ENCODE data around the gene CLEC14A.

The CLEC14A gene

DNA sequence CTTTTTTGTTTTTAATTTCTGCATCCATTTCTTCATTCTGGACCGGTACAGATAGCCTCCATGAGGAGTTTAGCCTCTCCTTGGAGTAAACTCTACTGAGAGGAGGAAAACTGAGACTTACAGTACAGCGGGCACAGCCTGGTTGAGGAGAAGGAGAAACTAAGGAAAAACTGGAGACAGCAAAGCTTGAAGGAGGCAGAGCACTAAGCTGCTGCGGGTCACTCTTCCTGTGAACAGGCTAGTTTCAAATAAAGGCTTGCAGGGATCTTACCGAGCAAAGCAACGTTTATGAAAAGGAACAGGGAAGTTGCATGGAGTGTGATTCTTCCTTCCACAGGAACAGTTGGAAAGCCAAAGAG, 48.5 kb downstream of the CLEC14A start:
- intact Hi-C loops (cut with DNase I): loop anchor here (10.0 kb wide), 1 partner anchor 303 kb away; no protein-coding TSS in a partner anchor
- no peak for DNase-seq

DNA sequence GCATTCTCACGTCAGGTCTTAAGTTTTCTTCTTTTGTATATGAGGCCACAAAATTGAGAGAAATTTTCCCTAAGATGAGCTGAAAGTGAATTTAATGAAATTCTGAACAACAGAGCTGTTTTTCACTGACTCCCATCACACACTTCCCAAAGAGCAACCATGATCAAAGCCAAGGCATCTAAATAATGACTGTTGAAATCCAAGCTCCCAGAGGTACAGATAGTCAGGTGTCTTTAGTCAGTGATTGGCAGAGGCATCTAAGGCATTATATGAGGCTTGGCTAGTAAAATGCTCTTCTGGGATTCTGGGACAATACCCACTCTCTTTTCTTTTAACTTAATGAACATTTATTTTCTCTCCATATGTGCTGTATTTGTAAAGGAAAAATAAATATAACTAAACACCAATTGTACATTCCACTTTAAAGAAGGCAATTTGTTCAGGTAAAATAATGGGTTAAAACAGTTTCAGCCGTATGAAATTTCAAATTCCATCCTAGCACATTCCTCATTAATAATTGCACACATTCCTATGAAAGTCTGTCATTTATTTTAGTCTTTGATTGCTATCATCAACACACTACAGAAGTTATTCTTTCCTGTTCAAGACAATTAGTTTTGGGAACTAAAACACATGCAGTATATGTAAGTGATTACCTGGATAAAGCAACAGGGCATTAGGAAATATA, 49.1 kb downstream of the CLEC14A start:
- intact Hi-C loops (cut with DNase I): loop anchor here (10.0 kb wide), 1 partner anchor 302 kb away; no protein-coding TSS in a partner anchor

DNA sequence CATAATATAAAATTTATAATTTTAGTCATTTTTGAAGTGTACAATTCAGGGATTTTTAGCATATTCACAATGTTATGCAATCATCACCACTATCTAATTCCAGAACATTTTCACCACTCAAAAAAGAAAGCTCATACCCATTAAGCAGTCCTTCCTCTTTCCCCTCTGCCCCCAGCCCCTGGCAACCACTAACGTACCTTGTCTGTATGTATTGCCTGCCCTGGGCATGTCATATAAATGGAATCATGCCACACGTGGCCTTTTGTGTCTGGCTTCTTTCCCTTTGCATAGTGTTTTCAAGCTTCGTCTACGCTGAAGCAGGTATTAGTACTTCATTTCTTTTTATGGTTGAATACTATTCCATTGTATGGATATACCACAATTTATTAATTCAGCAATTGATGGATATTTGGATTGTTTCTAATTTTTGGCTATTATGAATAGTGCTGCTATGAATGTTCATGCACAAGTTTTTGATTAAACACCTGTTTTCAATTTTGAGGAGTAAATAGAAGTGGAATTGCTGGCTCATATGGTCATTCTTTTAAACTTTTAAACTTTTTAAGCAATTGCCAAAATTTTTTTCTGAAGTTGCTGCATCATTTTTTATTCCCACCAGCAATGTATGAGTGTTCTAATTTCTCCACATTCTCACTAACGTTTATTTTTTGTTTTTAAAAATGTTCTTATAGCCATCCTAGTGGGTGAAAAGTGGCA, 49.8 kb downstream of the CLEC14A start:
- no peak for DNase-seq
- intact Hi-C loops (cut with DNase I): loop anchor here (10.0 kb wide), 1 partner anchor 301 kb away; no protein-coding TSS in a partner anchor

More for the DNA sequence above, 49.1 kb downstream of the CLEC14A start:
- DNase-seq: no peak

DNA sequence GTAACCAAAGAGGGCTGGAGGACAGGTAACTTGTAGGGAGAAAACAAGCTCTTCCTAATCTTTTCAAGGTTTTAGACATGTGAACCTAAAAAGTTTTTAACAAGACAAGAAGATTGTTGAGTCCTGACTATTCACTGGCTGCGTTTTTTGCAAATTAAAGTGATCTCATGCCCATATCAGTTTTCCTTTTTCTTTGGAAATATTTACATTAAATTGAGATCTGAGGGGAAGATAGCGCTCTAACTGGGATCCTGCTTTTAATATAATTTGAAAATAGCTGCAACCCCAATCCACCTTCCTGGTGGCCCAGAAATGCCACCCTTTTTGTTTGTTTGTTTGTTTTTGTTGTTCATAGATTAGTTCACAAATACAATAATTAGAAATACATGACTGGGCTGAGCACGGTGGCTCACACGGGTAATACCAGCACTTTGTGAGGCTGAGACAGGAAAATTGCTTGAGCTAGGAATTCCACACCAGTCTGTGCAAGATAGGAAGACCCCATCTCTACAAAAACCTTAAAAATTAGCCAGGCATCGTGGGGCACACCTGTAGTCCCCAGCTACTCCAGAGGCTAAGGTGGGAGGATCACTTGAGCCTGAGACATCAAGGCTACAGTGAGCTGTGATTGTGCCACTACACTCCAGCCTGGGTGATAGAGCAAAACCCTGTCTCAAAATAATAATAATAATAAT, 50.6 kb downstream of the CLEC14A start:
- intact Hi-C loops (cut with DNase I): loop anchor here (10.0 kb wide), 1 partner anchor 300 kb away; no protein-coding TSS in a partner anchor
- DNase-seq: no peak

DNA sequence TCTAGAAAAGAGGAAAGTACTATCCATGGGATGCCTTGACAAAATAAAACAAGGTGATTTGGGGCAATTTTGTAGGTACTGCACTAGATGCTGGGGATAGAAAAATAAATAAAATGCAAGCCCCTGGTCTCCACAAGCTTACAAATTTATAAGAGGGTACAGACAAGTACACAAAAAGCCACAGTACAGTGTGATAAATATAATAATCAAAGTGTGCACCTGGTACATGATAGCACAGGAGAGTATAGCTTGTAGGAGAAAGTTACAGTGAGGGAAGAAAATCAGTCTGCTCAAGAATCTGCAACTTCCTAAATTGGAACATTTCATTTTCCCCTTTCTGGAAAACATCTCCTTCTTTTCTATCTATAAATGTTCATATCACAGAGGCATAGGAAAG, 51.2 kb downstream of the CLEC14A start:
- no peak for DNase-seq
- intact Hi-C loops (cut with DNase I): loop anchor here (10.0 kb wide), 1 partner anchor 300 kb away; no protein-coding TSS in a partner anchor
